ENCODE measurements around the gene RHO.
"Not testable (repeated sequence)": the region's sequence is repeated elsewhere in the genome, so short reads cannot be mapped to it uniquely, and the experiment has no call there.

Gene RHO

DNA sequence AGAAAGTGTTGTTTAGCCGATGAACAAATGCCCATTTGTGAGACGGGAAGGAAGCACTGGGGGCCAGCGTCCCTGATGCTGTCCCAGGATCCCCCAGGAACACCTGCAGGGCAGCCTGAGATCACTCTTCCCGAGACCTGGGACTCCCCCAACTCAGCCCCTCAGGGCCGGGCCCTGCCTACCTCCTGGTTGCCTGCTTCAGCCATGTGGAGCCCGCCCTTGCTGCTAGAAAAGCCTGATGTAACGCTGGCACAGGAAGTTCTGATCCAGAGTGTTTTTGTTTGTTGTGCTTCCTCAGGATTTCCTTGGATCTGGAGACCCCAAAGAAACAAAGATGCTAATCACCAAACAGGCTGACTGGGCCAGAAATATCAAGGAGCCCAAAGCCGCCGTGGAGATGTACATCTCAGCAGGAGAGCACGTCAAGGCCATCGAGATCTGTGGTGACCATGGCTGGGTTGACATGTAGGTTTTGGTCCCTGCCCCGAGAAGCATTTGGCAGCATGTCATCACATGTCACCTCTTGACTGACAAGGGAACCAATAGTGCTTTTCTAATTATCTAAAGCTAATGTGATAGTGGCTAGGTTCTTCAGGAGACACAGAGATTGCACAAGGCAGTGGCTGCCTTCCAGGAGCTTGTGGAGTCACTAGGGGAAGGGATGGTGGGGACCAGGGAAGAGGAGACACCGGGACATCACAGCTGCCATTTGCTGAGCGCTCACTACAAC, 28.7 kb upstream of the RHO start:
- not testable (repeated sequence) for DNase-seq (ENCODE audit: low read depth)

DNA sequence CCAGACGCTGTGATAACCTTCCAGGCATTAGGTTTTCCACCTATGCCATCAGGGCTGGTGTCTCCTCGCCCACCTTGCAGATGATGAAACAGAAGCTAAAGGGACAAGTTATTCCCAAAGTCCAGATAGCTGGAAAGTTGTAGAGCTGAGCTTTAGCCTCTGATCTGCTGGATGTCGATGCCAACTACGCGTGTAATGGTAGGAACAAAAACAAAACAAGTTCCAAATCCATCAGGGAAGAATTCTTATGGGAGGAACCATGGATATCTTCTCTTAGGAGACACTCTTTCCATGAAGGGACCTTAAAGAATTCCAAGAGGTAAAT, 28.1 kb upstream of the RHO start:
- no peak for DNase-seq (ENCODE audit: low read depth)

DNA sequence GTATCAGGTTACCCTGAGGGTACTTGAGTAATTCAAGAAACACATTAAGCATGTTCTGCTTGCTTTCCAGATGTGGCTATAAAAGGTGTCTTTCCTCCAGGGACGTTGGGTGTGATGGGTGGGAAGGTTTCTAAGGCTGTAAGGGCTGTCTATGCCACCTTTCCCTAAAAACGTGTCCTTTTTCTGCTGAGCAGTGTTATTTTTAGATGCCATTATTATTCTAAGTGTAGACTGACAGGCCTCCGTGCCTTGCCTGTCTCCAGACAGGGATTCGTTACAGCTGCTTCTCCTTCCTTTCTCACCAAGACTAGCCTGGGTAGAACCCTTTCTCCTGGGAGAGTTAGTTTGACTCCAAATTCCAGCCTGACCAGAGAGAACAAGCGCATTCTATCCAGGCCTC, 26.8 kb upstream of the RHO start:
- no peak for DNase-seq (ENCODE audit: low read depth)

GRCh38 chr3:129502641-129503408, 25.6 kb upstream of the RHO start:
- no peak for DNase-seq (ENCODE audit: low read depth)

- no peak for DNase-seq (ENCODE audit: low read depth)
Observed at GRCh38 chr3:129503471-129504291, 24.8 kb upstream of the RHO start.

- DNase-seq (ENCODE audit: low read depth): no peak
Observed at GRCh38 chr3:129504471-129505100, 23.9 kb upstream of the RHO start.

GRCh38 chr3:129505341-129505740, 23.1 kb upstream of the RHO start:
- DNase-seq (ENCODE audit: low read depth): no peak

- no peak for DNase-seq (ENCODE audit: low read depth)
Observed at GRCh38 chr3:129506231-129506742, 22.2 kb upstream of the RHO start.

DNA sequence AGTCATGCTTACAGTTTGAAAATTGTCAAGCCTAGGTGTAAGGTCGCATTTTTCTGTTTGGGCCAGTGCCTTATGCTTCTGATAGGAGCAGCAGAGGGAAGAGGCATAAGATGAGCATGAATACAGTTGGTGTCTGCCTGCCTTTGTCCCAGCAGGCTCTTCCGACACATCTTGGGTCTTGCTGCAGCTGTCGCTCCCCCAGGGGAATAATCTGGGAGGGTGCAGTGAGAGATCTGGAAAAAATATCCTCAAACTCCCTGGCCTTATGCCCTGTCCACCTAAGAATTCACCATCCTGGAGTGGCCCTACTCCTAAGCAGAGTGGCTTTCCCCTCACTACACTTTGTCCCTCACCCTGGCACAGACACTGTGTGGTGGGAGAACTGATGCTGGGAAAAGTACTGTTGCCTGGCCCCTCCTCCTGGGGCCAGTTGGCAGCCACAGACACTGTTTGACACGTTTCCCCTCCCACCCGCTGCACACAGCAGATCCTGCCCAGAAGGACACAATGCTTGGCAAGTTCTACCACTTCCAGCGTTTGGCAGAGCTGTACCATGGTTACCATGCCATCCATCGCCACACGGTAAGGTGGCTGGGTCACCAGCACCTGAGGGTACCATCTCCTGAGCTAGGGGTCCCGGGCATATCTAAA, 21.1 kb upstream of the RHO start:
- DNase-seq (ENCODE audit: low read depth): no peak

DNA sequence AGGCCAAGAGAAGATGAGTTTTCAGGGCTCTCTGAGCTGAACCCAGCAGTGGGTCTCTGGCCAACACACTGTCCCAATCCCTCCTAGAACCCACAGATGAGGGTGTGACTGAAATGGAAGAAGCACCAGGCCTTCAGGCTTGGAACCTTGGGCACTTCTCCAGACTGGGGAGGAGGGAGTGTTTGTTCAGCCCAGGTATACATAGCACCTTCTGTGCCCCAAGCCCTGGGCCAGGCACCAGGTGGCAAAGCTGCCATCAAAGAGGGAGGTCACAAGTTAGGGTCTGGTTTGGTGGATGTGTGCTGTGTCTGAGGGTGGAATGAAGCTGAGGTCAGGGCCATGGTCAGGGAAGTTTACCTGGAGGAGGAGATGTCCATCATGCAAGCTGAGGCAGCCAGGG, 15.8 kb upstream of the RHO start:
- DNase-seq (ENCODE audit: low read depth): no peak

DNA sequence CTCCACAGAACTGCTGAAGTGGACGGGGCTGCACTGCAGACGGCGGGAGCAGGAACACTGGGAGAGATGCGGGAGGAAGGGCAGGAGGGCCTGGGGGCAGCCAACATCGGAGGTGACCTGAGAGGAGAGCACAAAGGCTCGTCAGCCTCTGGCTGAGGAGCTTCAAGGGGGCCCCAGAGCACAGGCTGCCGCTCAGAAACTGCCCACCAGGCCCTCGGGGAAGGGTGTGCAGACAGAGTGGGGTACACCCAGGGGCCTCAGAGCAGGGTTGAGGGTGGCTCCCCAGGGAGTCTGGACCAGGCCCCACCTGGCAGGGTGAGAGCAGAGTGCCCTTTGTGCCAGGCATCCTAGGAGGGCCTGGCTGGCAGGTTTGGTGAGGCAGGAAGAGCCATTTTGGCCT, 14.7 kb upstream of the RHO start:
- DNase-seq (ENCODE audit: low read depth): no peak

DNA sequence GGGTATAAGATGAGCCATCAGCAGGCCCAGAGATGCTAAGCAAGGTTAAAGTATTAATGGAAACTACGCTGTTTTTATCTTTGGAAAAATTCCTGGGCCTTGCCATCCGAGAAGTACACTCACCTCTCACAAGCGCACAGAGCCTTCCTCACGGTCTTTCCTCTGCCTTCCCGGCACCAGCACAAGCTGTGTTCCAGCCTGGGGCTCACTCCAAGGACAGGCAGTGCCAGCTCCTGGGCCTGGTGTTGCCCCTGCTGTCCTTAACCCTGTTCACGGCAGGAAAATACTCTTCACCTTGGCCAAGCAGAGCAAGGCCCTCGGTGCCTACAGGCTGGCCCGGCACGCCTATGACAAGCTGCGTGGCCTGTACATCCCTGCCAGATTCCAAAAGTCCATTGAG, 14.3 kb upstream of the RHO start:
- DNase-seq (ENCODE audit: low read depth): no peak

GRCh38 chr3:129514563-129514962, 13.9 kb upstream of the RHO start:
- DNase-seq (ENCODE audit: low read depth): no peak

DNA sequence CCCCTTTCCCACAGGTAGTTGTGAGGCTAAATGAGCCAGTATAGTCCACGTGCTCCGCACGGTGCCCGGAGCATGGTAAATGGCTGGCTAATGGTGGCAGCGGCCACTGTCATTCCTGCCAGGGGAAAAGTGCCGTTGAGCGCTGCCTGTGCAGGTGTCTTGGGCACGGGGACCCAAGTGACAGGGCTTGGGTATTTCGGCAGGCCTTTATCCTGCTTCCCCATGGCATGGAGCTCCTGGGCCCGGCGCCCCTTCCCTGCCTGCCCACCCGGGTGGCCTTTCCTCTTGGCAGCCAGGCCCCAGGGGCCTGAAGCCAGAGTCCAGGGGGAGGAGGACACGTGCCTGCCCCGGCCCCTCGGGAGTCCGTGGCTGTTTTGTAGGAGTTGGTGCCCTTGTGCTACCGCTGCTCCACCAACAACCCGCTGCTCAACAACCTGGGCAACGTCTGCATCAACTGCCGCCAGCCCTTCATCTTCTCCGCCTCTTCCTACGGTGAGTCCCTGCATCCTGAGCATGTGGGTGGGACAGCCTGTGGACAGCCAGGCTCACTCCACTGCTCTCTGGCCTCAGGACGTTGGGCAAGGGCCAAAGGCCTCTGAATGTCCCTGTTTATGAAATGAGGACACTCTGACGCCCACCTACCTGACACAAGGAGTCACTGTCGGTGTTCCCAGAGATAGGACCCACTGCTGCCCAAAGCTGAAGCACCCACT, 13.2 kb upstream of the RHO start:
- DNase-seq (ENCODE audit: low read depth): not testable (repeated sequence)

DNA sequence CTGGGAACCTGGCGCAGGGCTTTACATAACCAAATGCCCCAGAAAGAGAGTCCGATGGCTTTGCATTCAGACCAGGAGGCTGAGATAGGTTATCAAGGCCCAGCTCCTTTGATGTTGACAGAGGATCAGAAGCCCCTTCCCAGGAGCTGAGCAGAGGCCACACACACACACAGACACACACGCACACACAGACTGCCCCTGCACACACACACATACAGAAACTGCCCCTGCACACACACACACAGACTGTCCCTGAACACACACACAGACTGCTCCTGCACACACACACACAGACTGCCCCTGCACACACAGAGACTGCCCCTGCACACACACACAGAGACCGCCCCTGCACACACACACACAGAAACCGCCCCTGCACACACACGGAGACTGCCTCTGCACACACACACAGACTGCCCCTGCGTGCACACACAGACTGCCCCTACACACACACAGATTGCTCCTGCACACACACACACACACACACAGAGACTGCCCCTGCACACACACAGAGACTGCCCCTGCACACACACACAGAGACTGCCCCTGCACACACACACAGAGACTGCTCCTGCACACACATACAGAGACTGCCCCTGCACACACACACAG, 12.5 kb upstream of the RHO start:
- not testable (repeated sequence) for DNase-seq (ENCODE audit: low read depth)

DNA sequence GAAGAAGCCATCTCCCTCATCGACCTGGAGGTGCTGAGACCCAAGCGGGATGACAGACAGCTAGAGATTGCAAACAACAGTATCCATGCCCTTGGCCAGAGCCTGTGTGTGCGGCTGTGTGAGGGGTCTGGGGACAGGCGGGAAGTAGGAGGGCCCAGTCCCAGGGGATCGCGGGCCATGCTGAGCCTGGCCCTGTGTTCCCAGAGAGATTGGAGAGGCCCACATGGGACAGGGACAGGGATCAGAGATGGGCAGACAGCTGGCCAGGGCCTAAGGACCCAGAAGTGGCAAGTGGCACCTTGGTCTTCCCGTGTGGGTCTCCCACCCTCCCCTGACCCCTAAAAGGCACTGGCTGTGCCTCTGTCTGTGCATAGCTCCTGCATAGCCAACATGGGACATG, 10.9 kb upstream of the RHO start:
- DNase-seq (ENCODE audit: low read depth): no peak

DNA sequence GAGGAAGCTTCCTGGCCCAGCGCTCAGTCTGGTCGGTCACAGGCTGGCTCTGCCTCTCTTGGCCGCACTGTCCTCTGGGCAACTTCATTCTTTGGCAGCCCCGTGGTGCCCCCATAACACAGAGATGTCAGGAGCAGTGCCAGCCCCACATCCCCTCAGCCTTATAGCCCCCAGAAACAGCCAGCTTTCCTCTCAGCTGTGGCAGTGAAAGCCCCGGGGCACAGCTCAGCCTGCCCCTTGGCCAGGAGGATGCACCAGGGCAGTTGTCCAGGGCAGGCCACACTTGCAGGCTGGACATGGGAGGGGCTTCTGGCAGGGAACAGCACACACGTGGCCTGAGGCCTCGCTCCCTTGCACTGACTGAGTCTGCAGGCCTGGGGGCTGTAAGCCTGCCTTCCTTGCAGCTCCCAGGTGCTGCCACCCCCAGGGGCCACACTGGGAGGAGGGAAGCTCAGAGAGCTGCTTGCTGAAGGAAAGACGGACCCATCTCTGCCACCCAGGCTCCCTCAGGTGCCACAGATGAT, 10.3 kb upstream of the RHO start:
- no peak for DNase-seq (ENCODE audit: low read depth)

- DNase-seq (ENCODE audit: low read depth): no peak
Observed at GRCh38 chr3:129518581-129518980, 9.9 kb upstream of the RHO start.

DNA sequence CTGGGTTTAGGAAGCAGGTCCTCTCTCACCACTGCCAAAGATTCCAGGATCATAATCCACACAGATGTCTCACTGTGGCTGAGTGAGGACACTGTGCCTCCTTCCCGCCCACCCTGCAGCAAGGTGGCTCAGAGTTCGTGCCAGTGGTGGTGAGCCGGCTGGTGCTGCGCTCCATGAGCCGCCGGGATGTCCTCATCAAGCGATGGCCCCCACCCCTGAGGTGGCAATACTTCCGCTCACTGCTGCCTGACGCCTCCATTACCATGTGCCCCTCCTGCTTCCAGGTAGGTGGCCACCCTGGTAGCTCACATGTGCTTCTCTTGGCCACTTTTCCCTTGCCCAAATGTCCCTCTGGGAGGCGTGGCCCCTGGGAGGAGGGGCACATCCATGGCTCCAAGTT, 9.0 kb upstream of the RHO start:
- no peak for DNase-seq (ENCODE audit: low read depth)
